Stomach (tissue), 9 donors: Measurements from ENCODE around the gene ZNF716. TPM values are rescaled to one million over a fixed set of nuclear protein-coding genes. Genes with fewer than 3 reads are reported as not detected.
A peak's percentile ranks its signal among the peaks of the same experiment; 100 is the strongest.

ENCODE experiments used
- DNase-seq, 2 donors: peaks; one replicate each; pipeline versions ENCODE4 v3.0.0 to v3.0.0-alpha.2; 2013 to 2019
- H3K27ac ChIP-seq, 5 donors: fragments of 200-600 bp in 4 of 5; sonication (generic) in 4 of 5; one replicate each; pipeline ENCODE4 v1.5.1; 2013 to 2019; ENCODE audit warnings: mild to moderate bottlenecking in 1 of 5, moderate library complexity in 1 of 5
- H3K27me3 ChIP-seq, 3 donors: fragments of 200-600 bp; sonication (generic); one replicate each; pipeline ENCODE4 v1.5.1; 2017 to 2019; ENCODE audit warnings: mixed run types in 1 of 3
- H3K36me3 ChIP-seq, 4 donors: fragments of 200-600 bp; sonication (generic); 1 replicate in 3 of 4; 2 replicates in 1 of 4; pipeline ENCODE4 v1.5.1; 2016 to 2019
- H3K4me1 ChIP-seq, 4 donors: fragments of 200-600 bp; sonication (generic); one replicate each; pipeline ENCODE4 v1.5.1; 2016 to 2019
- H3K4me3 ChIP-seq, 4 donors: fragments of 200-600 bp; sonication (generic) in 3 of 4; one replicate each; pipeline ENCODE4 v1.5.1; 2016 to 2019; ENCODE audit warnings: mild to moderate bottlenecking in 1 of 4
- H3K9me3 ChIP-seq, 4 donors: fragments of 200-600 bp; sonication (generic); one replicate each; pipeline ENCODE4 v1.5.1; 2016 to 2019
- CTCF ChIP-seq, 7 experiments: fragments of 450-650 bp in 4 of 7; fragments of 200-600 bp in 3 of 7; sonication (generic) in 3 of 7; IDR thresholded peaks; one replicate each; pipeline ENCODE4 v1.5.1; 2016 to 2019; ENCODE audit warnings: antibody characterized with exemption in 7 of 7, control low read depth in 2 of 7, mild to moderate bottlenecking in 1 of 7
- EP300 ChIP-seq: sonication (generic); formaldehyde crosslinking; IDR thresholded peaks from one replicate; pipeline ENCODE4 v1.6.1; 2017; ENCODE audit warnings: antibody characterized with exemption
- POLR2A ChIP-seq, 4 donors: fragments of 450-650 bp; IDR thresholded peaks; one replicate each; pipeline ENCODE4 v1.6.1; 2016; ENCODE audit warnings: antibody characterized with exemption in 4 of 4, control low read depth in 2 of 4, mild to moderate bottlenecking in 1 of 4, moderate library complexity in 1 of 4
- POLR2AphosphoS5 ChIP-seq, 3 donors: sonication (generic); formaldehyde crosslinking; IDR thresholded peaks; one replicate each; pipeline ENCODE4 v1.6.1; 2016; ENCODE audit warnings: antibody characterized with exemption in 3 of 3
- WGBS, 5 donors: extraction: QIAGEN DNeasy Blood & Tissue Kit in 3 of 5; methylation state at CpG; one replicate each; pipeline versions ENCODE4 v1.1.5 to v1.1.7; 2013 to 2018; 5-methylcytosine and 5-hydroxymethylcytosine counted together
- intact Hi-C: fragments of 100-400 bp; cut with DNase I; formaldehyde crosslinking; loops from one replicate; pipeline ENCODE4 v1.15.1; 2023; ENCODE audit warnings: low total_unique reads
- polyA plus RNA-seq, 3 donors: library from polyadenylated mRNA; stranded (reverse); fragments of 200-250 nt; gene quantifications; one replicate each; pipeline ENCODE4 v1.2.3, GENCODE V29; 2013
- total RNA-seq, 5 donors: library from RNA; depleted of rRNA; stranded (reverse); fragments of >200 nt; gene quantifications; one replicate each; pipeline versions ENCODE4 v1.1.0 to v1.2.3, GENCODE V29; 2014 to 2016
- donor health status: healthy with polysubstance abuse.
- donor health status: Bipolar disorder and iron deficiency.
- donor health status: healthy.

ZNF716 gene
- total and polyA plus RNA-seq, 8 donors: 0.18 TPM; not detected in 7

DNA sequence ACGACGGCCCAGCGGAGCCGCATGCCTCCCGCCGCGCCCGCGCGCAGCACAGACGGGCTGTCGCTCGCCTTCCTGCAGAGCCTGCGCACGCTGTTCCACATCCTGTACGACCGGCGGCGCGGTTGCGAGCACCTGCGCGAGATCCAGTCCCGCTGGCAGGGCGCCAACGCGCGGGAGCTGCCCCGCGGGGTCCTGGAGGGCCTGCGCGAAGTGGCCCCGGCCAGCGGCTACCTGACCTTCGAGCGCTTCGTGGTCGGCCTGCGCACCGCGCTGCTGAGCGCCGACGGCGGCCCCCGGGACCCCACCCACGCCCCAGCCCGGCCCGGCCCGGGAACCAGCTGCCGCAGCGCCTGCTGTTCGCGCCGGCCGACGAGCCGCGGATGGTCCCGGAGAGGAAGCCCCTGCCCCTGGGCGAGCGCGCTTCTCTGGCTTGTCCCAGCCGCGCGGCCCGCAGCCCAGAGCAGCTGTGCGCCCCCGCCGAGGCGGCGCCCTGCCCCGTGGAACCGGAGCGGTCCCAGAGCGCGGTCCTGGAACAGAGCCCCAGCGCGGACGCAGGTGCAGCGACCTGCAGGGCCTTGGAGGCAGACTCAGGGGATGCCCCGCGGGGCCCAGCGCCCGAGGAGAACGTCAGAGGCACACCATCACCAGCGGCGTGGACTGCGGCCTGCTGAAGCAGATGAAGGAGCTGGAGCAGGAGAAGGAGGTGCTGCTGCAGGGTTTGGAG lies 25.3 kb upstream of the ZNF716 start:
- Histone ChIP-seq H3K36me3 (no peaks in the 10 kb centered on the region), H3K27me3 (peaks cover 0 to 15% (median 0%) of the 10 kb centered on the region in 3 donors), H3K4me1 (no peaks in the 10 kb centered on the region), H3K9me3 (peaks cover 6 to 61% (median 35%) of the 10 kb centered on the region in 4 donors), H3K27ac (no peak overlapping the region), H3K4me3 (no peak overlapping the region)
- 49 to 66% (median 50%) methylated on average over 16 to 89 of the region's 89 CpGs for WGBS, 5 donors
- no peak for DNase-seq
- intact Hi-C loops: no loop called here
- no peak for TF ChIP-seq CTCF (IDR thresholded peaks at IDR 0.05)
- TF ChIP-seq POLR2A (IDR thresholded peaks at IDR 0.05): no peak
- TF ChIP-seq POLR2AphosphoS5 (IDR thresholded peaks at IDR 0.05): no peak
- no peak for TF ChIP-seq EP300

DNA sequence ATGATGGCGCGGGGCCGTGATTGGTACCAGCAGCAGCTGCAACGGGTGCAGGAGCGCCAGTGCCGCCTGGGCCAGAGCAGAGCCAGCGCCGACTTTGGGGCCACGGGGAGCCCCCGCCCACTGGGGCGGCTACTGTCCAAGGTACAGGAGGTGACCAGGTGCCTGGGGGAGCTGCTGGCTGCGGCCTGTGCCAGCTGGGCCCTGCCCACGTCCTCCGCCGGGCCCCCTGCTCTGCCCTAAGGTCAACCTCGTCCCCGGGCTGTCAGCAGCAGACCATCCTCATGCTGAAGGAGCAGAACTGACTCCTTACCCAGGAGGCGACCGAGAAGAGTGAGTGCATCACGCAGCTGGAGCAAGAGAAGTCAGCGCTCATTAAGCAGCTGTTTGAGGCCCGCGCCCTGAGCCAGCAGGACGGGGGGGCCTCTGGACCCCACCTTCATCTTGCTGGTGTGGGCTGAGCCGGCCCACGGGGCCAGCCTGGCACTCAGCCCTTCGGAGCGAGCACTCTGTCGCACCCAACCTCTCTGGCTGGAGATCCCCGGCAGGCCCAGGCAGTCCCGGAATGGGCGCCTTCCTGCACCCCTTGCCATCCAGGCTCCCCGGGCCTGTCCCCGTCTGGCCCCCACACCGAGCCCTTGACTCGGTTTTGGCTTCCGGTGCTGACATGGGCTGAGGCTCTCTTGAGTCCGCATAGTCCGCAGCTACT lies 24.6 kb upstream of the ZNF716 start:
- WGBS, 5 donors: 71 to 84% (median 76%) methylated on average over 10 to 39 of the region's 39 CpGs

GRCh38 chr7:57425969-57426628 lies 23.9 kb upstream of the ZNF716 start:
- Histone ChIP-seq H3K4me3 (no peak overlapping the region), H3K27me3 (peaks cover 0 to 15% (median 0%) of the 10 kb centered on the region in 3 donors), H3K36me3 (no peaks in the 10 kb centered on the region), H3K9me3 (peaks cover 6 to 66% (median 39%) of the 10 kb centered on the region in 4 donors), H3K27ac (no peak overlapping the region), H3K4me1 (no peaks in the 10 kb centered on the region)
- intact Hi-C loops: no loop called here
- 61 to 95% (median 68%) methylated on average over 13 to 29 of the region's 29 CpGs for WGBS, 5 donors
- no peak for DNase-seq
- TF ChIP-seq CTCF (IDR thresholded peaks at IDR 0.05): peak in 3 of 7 experiments; percentile 4 to 25 (median 12)
- TF ChIP-seq POLR2AphosphoS5 (IDR thresholded peaks at IDR 0.05): no peak

More for the DNA sequence above, 24.6 kb upstream of the ZNF716 start:
- Histone ChIP-seq H3K4me3 (no peak overlapping the region), H3K36me3 (no peaks in the 10 kb centered on the region), H3K27me3 (peaks cover 0 to 15% (median 0%) of the 10 kb centered on the region in 3 donors), H3K4me1 (no peaks in the 10 kb centered on the region), H3K27ac (no peak overlapping the region), H3K9me3 (peaks cover 6 to 62% (median 36%) of the 10 kb centered on the region in 4 donors)
- no peak for TF ChIP-seq POLR2AphosphoS5 (IDR thresholded peaks at IDR 0.05)
- TF ChIP-seq EP300: no peak
- no peak for TF ChIP-seq CTCF (IDR thresholded peaks at IDR 0.05)
- TF ChIP-seq POLR2A (IDR thresholded peaks at IDR 0.05): no peak
- intact Hi-C loops: no loop called here
- DNase-seq: no peak

DNA sequence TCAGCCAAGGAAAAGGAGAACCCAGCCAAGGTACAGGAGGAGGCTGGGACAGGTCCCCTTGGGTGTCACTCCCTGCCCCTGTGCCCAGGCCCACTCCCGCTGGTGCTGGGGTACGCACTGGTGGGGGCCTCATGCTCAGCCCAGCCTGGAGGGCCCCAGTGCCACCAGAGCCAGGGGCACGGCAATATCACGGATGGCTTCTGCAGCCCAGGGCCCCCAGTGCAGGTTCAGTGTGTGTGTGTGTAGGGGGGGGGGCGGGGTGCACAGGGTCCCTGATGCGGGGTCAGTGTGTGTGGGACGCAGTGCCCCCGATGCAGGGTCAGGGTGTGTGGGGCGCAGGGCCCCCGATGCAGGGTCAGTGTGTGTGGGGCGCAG lies 23.4 kb upstream of the ZNF716 start:
- H3K36me3 ChIP-seq: no peaks in the 10 kb centered on the region
- no peaks in the 10 kb centered on the region for H3K4me1 ChIP-seq
- H3K27me3 ChIP-seq: peaks cover 0 to 15% (median 0%) of the 10 kb centered on the region in 3 donors
- H3K9me3 ChIP-seq: peaks cover 6 to 66% (median 39%) of the 10 kb centered on the region in 4 donors
- intact Hi-C loops: no loop called here
- no peak overlapping the region for H3K4me3 ChIP-seq
- no peak for TF ChIP-seq CTCF (IDR thresholded peaks at IDR 0.05)
- no peak for TF ChIP-seq POLR2AphosphoS5 (IDR thresholded peaks at IDR 0.05)
- no peak for DNase-seq
- no peak overlapping the region for H3K27ac ChIP-seq
- 80 to 98% (median 88%) methylated on average over 6 to 11 of the region's 11 CpGs for WGBS, 5 donors
